Stimulated activated CD4-positive, alpha-beta T cell treated with anti-CD3 and anti-CD28 coated beads, Interleukin-1b, Interleukin-23, amount 100 ng/mL, for 1 hour (primary cell): Measurements from ENCODE around the gene CDH3.

Source experiments
- DNase-seq, 2 donors: peaks; one replicate each; pipeline ENCODE4 v3.0.0-alpha.2; 2020; ENCODE audit warnings: low read depth in 2 of 2

Gene CDH3

DNA sequence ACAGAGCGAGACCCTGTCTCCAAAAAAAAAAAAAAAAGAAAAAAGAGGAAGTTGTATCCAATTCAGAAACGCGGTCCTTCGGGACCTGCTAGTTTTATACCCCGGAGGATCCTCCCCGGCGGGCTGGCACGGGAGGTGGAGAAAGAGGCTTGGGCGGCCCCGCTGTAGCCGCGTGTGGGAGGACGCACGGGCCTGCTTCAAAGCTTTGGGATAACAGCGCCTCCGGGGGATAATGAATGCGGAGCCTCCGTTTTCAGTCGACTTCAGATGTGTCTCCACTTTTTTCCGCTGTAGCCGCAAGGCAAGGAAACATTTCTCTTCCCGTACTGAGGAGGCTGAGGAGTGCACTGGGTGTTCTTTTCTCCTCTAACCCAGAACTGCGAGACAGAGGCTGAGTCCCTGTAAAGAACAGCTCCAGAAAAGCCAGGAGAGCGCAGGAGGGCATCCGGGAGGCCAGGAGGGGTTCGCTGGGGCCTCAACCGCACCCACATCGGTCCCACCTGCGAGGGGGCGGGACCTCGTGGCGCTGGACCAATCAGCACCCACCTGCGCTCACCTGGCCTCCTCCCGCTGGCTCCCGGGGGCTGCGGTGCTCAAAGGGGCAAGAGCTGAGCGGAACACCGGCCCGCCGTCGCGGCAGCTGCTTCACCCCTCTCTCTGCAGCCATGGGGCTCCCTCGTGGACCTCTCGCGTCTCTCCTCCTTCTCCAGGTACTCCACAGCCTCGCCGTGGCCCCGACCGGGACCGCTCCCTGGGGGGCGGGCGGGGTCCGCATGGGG lies at the start of gene CDH3:
CDH3 (plus strand) TSS at position 596 of the 779 bp plus-strand sequence; CDS start at position 666, 70 bp downstream.
- no peak for DNase-seq

DNA sequence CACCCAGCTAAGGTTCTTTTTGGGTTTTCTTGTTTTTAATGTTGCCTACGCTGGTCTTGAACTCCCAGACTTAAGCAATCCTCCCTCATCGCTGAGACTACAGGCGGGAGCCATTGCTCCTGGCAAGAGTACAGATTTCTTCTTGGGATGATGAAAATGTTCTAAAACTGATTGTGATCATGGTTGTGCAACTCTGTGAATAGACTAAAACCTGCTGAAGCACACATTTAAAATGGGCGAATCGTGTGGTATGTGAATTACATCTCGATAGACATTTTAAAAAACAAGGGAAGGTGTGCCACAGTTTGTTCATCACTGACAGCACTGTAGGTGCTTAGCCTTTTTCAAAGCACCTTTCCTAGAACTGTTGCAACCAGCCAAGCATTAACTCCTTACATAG lies 48.8 kb upstream of the CDH3 start:
- DNase-seq: no peak

DNA sequence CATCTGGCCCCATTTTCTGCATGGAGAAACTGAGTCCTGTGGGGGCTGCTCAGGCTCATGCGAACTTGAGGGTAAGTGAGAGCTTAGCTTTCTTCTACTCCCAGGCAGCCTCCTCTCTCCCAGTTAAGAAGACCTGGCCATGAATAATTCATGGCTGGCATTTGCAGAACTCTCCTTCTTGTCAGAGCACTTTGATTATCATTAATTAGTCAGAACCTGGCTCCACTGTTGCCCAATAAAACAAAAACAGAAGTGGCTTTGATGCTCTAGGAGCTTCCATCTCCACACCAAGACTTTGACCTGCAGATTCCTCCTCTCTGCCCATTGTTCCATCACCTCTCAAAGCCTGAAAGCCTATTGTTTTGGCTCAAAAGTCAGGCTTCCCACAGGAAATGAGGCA lies 45.5 kb upstream of the CDH3 start:
- DNase-seq: no peak

DNA sequence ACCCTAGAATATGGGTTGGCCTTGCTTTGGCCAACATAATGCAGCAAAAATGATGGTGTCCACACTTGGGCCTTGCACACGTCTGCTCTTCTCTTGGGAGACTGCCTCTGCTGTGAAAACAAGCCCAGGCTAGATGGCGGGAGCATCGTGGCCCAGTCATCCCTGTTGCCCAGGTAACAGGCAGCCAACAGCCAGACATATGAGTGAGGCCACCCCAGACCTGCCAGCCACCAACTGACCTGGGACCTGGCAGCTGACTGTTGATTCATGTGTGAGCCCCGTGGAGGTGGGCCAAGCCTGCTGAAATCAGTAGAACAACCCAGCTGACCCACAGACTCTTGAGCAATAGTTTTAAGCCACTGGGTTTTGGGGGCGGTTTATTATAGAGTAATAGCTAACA lies 39.4 kb upstream of the CDH3 start:
- no peak for DNase-seq

DNA sequence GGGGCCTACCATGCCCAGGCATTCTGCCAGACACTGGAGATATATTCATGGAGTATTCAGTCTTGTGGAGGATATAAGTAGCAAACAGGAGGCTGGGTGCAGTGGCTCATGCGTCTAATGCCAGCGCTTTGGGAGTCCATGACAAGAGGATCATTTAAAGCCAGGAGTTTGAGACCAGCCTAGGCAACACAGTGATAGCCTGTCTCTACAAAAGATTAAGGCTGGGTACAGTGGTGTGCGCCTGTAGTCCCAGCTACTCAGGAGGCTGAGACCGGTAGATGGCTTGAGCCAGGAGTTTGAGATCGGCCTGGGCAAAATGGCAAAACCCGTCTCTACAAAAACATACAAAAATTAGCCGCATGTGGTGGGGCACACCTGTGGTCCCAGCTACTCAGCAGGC lies 37.7 kb upstream of the CDH3 start:
- no peak for DNase-seq

DNA sequence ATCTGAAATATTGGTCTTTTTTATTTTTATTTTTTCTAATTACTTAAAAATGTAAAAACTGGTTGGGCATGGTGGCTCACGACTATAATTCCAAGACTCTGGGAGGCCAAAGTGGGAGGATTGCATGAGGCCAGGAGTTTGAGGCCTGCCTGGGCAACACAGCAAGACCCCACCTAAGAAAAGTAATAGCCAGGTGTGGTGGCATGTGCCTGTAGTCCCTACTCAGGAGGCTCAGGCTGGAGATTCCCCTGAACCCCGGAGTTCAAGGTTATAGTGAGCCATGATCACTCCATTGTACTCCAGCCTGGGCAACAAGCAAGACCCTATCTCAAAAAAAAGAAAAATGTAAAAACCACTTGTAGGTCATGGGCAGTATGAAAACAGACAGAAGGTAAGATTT lies 36.8 kb upstream of the CDH3 start:
- no peak for DNase-seq

DNA sequence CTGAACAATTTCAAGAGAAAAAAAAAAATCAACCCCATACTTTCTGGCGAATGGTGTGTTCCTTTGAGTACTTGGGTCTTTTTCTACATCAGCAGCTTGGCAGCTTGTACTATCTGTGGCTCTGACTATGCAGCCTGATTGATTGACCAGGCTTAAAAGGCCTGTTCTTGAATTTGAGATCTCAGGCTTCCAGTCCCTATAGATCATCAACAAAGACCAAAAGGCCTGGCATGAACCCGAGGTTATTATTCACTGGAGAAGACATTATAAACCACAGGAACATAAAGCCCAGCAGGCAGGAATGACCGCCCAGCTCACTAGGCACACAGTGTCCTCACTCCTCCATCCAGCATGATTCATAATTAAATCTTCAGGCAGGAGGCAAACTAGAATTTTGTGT lies 32.1 kb upstream of the CDH3 start:
- DNase-seq: no peak

DNA sequence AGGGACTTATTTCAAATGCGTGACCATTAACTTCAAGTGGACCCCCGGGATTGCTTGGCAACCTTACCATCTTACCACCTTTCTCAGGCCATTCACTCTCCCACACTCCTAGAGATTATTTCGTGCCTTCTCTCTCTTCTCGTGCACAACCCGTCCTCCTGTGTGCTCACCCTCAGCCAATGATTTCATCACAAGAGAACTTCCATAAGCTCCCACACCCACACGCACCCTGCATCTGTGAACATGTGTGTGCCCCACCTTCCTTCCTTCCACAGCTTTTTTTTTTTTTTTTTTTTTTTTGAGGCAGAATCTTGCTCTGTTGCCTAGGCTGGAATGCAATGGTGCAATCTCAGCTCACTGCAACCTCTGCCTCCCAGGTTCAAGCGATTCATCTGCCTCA lies 27.4 kb upstream of the CDH3 start:
- no peak for DNase-seq

DNA sequence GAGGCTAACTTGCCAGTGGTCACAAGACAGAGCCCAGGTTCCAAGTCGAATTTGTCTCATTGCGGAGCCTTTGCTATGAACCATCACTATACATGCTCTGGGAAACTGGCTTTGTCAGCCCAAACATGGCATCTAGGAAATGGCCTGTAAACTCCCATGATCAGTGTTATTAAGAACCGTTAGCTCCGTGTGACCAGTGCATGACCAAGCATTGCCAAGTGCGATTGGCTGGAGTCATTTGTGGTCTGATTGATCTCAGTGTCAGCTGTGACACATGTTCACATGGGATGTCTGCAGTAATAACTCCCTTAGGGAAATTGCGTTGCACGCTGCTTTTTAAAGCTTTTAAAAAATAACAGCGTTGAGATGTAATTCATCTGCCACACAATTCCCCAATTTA lies 18.6 kb upstream of the CDH3 start:
- no peak for DNase-seq

DNA sequence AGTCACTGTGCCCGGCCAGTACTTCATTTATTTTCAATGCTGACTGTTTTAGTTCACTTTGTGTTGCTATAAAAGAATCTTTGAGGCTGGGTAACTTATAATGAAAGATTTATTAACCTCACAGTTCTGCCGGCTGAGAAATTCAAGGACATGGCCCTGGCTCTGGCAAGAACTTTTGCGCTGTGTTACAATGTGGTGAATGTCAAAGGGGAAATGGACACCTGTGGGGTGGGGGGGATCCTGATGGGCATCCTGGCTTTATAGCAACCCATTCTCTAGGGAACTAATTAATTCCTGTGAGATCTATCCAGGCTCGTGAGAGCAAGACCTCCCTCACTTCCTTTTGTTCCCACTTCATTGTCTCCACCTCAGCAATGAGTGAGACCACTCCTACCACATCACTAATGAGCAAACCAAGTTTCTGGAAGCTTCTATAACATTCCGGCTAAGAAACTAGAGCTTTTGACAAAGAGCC lies 17.1 kb upstream of the CDH3 start:
- DNase-seq: no peak

DNA sequence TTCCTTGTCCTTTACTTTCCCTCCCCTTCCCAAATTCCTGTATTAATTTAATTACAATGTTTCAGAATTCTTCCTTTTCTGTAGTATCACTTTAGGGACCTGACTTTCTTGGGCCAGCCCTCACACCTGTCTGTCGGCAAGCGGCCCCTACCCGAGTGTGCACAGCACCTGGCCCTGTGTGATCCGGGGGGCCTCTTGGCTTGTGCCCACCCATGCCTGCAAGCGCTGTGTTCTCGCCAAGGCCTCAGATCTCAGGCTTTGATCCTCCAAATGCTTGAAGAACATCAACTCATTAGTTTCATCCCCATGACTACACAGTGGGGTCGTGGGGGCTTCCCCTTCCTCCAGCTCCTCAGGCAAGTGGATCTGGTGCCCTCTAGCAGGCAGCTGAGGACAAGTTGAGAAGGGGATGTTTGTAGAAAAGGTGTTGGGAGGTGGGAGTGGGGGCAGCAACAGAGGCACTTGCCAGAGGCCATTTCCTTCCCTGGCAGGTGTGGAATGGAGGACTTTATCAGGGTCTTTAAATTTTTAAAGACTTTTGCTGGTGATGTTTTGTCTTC lies 15.7 kb upstream of the CDH3 start:
- no peak for DNase-seq

DNA sequence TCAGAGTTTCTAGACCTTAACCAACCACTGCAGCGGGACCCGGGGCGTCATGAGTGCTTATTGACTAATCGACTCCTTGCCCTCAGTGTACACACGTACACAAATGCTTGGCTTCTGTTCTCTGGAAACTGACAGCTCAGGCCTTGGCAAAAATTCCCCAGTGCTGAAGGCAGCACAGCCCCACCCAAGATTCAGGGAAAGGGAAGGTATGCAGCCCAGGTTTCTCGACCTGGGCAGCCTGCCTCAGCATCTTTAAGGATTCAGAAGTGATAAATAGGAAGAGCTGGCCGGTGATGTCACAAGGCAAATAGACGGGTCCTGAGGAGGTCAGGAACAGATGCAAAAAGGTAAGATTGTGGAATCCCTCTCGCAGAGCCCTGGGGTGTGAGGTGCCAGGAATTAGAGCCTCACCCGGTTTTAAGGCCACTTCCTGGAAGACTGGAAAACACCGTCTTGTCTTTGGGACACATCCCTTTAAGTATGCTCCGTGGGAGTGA lies 9.0 kb upstream of the CDH3 start:
- no peak for DNase-seq

DNA sequence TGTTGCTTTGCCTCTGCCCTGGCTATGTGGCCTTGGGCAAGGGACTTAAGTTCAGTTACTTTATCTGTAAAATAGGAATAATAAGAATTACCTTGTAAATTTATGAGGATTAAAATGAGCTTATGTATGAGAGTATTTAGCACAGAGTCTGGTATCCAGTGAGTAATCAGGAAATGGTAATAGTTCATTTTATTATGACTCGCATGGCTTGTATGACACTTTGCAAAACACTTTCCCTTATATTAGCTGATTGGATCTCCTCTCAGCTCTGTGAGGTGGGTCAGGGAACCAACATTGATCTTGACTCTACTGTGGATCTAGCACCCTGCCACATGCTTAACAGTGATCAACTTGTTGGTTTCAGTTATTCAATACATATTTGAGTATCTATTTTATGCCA lies 8.3 kb upstream of the CDH3 start:
- DNase-seq: no peak

DNA sequence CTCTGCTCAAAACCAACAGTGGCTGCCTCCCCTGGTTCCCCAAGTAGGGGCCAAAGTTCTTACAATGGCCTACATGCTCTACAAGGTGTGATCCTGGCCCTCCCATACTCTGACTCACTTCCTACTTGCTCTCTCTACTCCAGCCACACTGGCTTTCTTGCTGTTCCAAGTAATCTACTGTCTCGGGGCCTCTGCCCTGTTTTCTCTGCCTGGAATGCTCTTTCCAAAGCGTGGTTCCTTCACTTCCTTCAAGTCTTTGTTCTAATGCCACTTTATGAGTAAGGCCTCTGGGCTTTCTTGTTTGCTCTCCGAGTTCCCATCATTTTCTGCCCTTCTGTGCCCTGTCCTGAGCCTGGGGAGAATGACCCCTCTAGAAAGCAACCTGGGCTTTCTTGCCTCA lies 4.1 kb upstream of the CDH3 start:
- no peak for DNase-seq

DNA sequence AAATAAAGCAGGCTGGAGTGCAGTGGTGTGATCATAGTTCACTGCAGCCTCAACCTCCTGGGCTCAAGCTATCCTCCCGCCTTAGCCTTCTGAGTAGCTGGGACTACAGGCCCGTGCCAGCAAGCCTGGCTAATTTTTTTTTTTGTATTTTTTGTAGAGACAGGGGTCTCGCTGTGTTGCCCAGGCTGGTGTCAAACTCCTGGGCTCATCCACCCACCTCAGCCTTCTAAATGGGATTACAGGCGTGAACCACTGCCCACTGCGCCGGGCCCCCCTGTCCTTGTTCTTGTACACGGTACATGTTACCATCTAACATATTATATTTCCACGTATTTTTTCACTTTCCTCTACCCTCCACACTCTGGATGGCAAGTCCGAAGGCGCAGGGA lies 3.1 kb upstream of the CDH3 start:
- DNase-seq: no peak

DNA sequence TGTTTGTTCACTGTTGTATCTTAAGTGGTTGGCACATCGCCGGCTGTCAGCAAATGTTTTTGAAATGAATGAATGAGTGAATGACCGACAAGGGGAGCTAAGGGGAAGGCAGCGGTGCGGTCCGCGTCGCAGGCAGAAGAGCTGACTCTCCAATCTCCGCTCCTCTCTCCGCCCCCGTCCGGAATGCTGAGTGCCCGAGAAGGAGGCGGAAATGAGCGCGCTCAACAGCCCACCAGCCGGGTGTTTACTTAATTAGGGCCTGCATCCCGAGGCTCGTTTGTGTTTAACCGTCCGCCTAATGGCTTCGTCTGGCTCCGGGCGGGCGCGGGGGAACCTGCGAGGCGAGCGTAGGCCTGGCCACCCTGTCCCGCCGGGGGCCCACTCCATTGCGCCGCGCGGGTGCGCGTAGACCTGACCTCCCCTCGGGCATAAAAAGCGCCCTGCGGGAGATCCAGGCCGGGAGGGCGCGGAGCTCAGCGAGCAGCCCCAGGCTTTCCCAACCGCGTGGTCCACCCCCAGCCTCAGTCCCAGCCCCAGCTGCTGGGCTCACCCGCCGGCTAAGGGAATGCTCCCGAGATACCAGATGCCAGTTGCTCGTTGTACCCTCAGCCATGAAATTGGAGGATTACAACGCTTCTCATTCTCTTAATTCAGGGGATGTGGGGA lies 2.5 kb upstream of the CDH3 start:
- DNase-seq: no peak

DNA sequence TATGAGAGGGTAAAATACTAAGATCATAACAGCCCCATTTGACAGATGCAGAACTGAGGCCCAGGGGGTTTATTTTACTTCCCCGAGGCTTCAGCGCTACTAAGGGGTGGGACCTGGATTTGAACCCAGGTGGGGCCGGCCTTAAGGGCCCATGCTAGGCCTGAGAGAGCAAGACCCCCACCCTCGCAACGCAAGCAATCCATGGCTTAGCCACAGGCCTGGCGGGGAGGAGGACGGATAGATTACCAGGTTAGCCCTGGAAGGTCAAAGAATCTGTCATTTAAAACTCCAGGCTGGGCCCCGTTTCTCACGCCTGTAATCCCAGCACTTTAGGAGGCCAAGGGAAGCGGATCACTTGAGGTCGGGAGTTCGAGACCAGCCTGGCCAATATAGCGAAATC lies 1.9 kb upstream of the CDH3 start:
- DNase-seq: no peak

DNA sequence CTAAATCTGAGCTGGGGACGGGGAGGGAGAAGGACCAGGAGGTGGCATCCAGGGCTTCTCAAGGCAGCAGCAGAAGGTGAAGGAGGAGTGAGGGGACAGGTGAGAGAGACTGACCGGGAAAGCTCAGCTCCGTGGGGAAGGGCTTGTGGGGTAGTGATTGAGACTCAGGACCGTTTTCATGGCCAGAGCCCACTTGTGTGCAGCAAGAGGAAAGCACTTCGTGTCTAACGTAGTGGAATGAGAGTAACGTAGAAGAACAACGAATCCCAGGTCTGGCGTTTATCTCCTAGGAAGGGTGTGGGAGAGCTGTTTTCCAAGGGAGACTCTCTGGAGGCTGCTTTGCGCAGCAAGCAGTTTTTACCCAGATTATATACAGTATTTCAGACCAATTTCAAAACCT lies 1.3 kb upstream of the CDH3 start:
- no peak for DNase-seq

DNA sequence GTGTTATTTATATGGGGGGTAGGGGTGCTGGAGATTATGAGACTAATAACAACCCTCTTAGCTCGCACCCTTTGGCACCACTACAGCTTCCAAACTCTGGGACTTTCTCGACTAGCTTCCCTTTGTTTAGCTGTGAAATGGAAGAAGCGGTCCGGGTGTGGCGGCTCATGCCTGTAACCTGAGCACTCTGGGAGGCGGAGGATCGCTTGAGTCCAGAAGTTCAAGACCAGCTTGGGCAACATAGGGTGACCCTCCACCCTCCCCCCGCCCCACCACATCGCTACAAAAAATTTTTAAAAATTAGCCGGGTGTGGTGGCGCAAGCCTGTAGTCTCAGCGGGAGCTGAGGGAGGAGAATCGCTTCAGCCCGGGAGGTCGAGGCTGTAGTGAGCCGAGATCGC lies 814 bp upstream of the CDH3 start:
- no peak for DNase-seq

DNA sequence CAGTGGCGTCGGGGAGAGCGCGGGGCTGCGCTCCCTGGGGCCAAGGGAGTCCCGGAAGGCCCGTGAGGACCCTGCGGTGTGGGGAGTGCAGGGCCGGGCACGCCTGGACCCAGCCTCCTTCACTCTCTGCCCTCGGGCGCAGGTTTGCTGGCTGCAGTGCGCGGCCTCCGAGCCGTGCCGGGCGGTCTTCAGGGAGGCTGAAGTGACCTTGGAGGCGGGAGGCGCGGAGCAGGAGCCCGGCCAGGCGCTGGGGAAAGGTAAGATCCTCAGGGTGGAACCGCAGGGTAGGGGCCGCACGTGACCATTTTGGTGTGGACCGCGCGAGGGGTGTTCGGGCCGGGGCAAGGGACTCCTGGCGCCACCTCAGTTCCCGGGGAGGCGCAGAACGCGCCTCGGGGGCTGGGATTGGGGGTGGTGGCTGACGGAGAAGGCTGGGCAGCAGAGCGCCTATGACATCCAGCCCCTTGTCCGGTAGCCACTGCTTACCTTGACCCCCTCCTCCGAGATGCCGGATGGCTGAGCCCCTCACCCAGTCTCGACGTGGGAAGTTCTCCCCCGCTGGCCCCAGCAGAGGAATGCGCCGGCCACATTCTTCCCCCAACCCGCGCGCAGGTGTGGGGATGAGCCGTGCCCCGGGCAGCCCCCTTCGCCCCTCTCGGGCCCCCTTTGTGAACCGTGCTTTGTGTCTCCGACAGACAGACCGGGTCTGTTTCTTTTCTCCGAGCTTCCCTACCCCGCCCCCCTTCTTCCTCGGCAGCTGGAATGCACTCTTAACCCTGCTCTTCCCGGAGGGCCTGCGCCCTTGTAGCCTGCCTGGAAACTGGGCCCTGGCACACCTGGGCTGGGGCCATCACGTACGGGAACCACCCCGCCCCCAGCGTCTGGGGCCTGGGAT lies 631 bp downstream of the CDH3 start:
- no peak for DNase-seq

DNA sequence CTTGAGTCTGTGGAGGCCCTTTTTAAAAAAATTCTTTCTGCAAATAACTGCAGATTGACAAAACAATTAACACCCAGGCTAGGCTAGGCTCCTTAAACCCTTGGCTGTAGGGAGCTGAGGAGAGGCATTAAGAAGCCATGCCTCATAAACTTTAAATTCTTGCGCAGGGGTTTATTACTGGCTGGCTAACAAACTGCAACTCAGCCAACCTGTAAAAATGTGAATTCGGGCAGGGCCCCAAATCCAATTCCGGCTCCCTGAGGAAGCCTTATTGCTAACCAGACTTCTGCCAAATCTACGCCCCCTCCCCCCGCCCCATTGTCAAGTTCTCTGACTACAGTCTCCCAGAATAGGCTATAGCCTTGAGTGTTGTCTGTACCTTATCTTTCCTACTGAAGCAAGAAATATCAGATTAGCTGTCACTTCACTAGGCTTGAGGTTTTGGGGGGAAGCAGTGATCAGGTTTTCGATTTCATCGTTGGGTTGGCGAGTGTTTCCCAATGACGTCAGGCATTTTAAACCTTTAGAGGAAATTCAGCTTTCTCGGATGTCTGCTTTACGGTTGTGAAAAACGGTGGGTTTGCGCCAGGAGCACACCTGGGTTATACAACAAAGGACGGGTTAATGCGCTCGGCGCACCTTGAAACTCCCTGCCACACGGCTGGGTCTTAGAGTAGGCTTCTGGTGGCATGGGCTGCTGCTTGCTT lies 2.0 kb downstream of the CDH3 start:
- DNase-seq: no peak
